ENCODE results near the gene CDA.

DNA sequence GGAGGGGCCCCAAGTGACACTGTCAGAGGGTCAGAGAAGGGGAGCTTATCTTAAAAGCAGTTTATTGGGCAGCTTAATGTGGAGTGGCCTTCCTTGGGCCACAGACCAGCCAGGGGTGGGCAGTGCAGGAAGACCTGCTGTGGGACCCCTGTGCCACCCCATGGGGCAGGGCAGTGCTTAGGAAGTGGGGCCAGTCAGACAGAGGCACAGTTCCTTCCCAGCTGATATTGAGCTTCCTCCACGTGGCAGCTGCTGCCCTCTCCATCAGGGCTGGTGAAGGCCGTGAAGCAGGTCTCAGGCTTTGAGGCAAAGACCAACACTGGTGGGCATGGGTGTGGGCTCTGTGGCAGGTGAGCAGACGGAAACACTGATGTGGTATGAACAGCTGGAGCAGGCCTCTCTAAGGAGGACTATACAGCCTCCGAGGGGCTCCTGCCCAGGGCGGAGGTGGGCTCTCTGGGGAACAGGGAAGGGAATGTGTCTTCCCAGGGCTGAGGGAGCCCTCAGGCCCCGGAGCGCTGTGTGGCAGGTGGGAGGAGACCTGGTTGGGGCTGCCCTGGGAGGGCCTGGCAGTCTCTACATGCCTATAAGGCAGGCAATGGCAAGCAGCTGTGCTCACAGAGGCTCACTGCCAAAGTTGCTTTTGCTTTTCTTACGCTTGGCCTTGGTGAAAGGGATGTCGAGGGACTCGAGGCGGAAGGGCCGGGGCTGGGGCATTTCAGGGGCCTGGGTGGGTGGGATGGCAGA is 75.2 kb downstream of the CDA start:
- TF ChIP-seq, protein P1, sequence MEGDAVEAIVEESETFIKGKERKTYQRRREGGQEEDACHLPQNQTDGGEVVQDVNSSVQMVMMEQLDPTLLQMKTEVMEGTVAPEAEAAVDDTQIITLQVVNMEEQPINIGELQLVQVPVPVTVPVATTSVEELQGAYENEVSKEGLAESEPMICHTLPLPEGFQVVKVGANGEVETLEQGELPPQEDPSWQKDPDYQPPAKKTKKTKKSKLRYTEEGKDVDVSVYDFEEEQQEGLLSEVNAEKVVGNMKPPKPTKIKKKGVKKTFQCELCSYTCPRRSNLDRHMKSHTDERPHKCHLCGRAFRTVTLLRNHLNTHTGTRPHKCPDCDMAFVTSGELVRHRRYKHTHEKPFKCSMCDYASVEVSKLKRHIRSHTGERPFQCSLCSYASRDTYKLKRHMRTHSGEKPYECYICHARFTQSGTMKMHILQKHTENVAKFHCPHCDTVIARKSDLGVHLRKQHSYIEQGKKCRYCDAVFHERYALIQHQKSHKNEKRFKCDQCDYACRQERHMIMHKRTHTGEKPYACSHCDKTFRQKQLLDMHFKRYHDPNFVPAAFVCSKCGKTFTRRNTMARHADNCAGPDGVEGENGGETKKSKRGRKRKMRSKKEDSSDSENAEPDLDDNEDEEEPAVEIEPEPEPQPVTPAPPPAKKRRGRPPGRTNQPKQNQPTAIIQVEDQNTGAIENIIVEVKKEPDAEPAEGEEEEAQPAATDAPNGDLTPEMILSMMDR (IDR thresholded peaks at IDR 0.05) = no peak
- no peak for TF ChIP-seq POLR2AphosphoS5 (IDR thresholded peaks at IDR 0.05)
